Parathyroid adenoma (tissue), 2 donors: ENCODE data around the gene NTRK3.

Experiments used
- H2AFZ ChIP-seq: fragments of 300-600 bp; sonication (generic); one replicate; pipeline ENCODE4 v1.7.0; 2017; ENCODE audit warnings: antibody characterized with exemption, mild to moderate bottlenecking
- H3K27ac ChIP-seq: fragments of 300-600 bp; sonication (generic); one replicate; pipeline ENCODE4 v1.7.0; 2017
- H3K27me3 ChIP-seq: fragments of 300-600 bp; sonication (generic); one replicate; pipeline ENCODE4 v1.7.0; 2017; ENCODE audit warnings: low read length; ENCODE audit not compliant: control insufficient read depth, insufficient read depth
- H3K36me3 ChIP-seq: fragments of 300-600 bp; sonication (generic); one replicate; pipeline ENCODE4 v1.7.0; 2017; ENCODE audit warnings: low read length; ENCODE audit not compliant: control insufficient read depth, insufficient read depth
- H3K4me1 ChIP-seq: fragments of 300-600 bp; sonication (generic); one replicate; pipeline ENCODE4 v1.7.0; 2017; ENCODE audit warnings: control low read depth
- H3K4me2 ChIP-seq: fragments of 300-600 bp; sonication (generic); one replicate; pipeline ENCODE4 v1.7.0; 2017; ENCODE audit warnings: low read length
- H3K4me3 ChIP-seq: fragments of 300-600 bp; sonication (generic); one replicate; pipeline ENCODE4 v1.7.0; 2017; ENCODE audit warnings: low read depth, low read length
- H3K79me2 ChIP-seq: fragments of 300-600 bp; sonication (generic); one replicate; pipeline ENCODE4 v1.7.0; 2017; ENCODE audit warnings: control low read depth
- H3K9ac ChIP-seq: fragments of 300-600 bp; sonication (generic); one replicate; pipeline ENCODE4 v1.7.0; 2017; ENCODE audit warnings: mild to moderate bottlenecking
- H3K9me3 ChIP-seq: fragments of 300-600 bp; sonication (generic); one replicate; pipeline ENCODE4 v1.7.0; 2017; ENCODE audit warnings: low read length; ENCODE audit not compliant: control insufficient read depth
- CTCF ChIP-seq: fragments of 300-600 bp; sonication (generic); IDR thresholded peaks from one replicate; pipeline ENCODE4 v1.7.0; 2017; ENCODE audit warnings: antibody characterized with exemption, mild to moderate bottlenecking
- donor health status: primary hyperparathyroidism.

NTRK3 gene

GRCh38 chr15:88243895-88244787, 12.4 kb downstream of the NTRK3 start:
- Histone ChIP-seq H3K27me3 (no peaks in the 10 kb centered on the region), H2AFZ (no peak overlapping the region), H3K9me3 (no peaks in the 10 kb centered on the region), H3K79me2 (no peaks in the 10 kb centered on the region), H3K4me3 (no peak overlapping the region), H3K27ac (no peak overlapping the region), H3K4me1 (no peaks in the 10 kb centered on the region), H3K4me2 (no peak overlapping the region), H3K9ac (no peak overlapping the region), H3K36me3 (no peaks in the 10 kb centered on the region)
- peak; percentile 30 for TF ChIP-seq CTCF

- Histone ChIP-seq H3K36me3 (no peaks in the 10 kb centered on the region), H3K9ac (no peak overlapping the region), H2AFZ (no peak overlapping the region), H3K4me2 (no peak overlapping the region), H3K27me3 (no peaks in the 10 kb centered on the region), H3K4me3 (no peak overlapping the region), H3K4me1 (no peaks in the 10 kb centered on the region), H3K27ac (no peak overlapping the region), H3K79me2 (no peaks in the 10 kb centered on the region), H3K9me3 (no peaks in the 10 kb centered on the region)
- no peak for TF ChIP-seq CTCF
Measured at GRCh38 chr15:88242586-88243555, 13.7 kb downstream of the NTRK3 start.

- no peak for TF ChIP-seq CTCF
- no peak overlapping the region for H2AFZ ChIP-seq
- no peaks in the 10 kb centered on the region for H3K79me2 ChIP-seq
- H3K4me3 ChIP-seq: no peak overlapping the region
- no peaks in the 10 kb centered on the region for H3K4me1 ChIP-seq
- H3K27me3 ChIP-seq: no peaks in the 10 kb centered on the region
- H3K9ac ChIP-seq: no peak overlapping the region
- no peaks in the 10 kb centered on the region for H3K36me3 ChIP-seq
- no peak overlapping the region for H3K4me2 ChIP-seq
- H3K27ac ChIP-seq: no peak overlapping the region
- H3K9me3 ChIP-seq: no peaks in the 10 kb centered on the region
Measured at GRCh38 chr15:88241461-88241860, 15.1 kb downstream of the NTRK3 start.

- no peak overlapping the region for H3K4me3 ChIP-seq
- no peak overlapping the region for H3K27ac ChIP-seq
- no peak for TF ChIP-seq CTCF
- no peaks in the 10 kb centered on the region for H3K4me1 ChIP-seq
- H2AFZ ChIP-seq: no peak overlapping the region
- no peaks in the 10 kb centered on the region for H3K9me3 ChIP-seq
- no peak overlapping the region for H3K9ac ChIP-seq
- H3K79me2 ChIP-seq: no peaks in the 10 kb centered on the region
- H3K36me3 ChIP-seq: no peaks in the 10 kb centered on the region
- H3K27me3 ChIP-seq: no peaks in the 10 kb centered on the region
- no peak overlapping the region for H3K4me2 ChIP-seq
Measured at GRCh38 chr15:88241060-88241459, 15.5 kb downstream of the NTRK3 start.
